Subcutaneous abdominal adipose tissue (tissue), 5 donors: ENCODE data around the gene RSPH4A.

ENCODE experiments used
- H3K27ac ChIP-seq: one replicate; pipeline ENCODE4 v1.7.0; 2013; ENCODE audit warnings: low read depth, mild to moderate bottlenecking, inconsistent platforms, low read length, moderate library complexity
- H3K27me3 ChIP-seq, 5 donors: one replicate each; pipeline ENCODE4 v1.7.0; 2013; ENCODE audit warnings: low read length in 5 of 5, inconsistent platforms in 1 of 5; ENCODE audit not compliant: control insufficient read depth in 5 of 5, insufficient read depth in 4 of 5
- H3K36me3 ChIP-seq, 5 donors: one replicate each; pipeline ENCODE4 v1.7.0; 2013; ENCODE audit warnings: low read length in 5 of 5; ENCODE audit not compliant: control insufficient read depth in 5 of 5, insufficient read depth in 5 of 5
- H3K4me1 ChIP-seq, 5 donors: one replicate each; pipeline ENCODE4 v1.7.0; 2013; ENCODE audit warnings: low read length in 5 of 5, mild to moderate bottlenecking in 3 of 5, moderate library complexity in 1 of 5; ENCODE audit not compliant: control insufficient read depth in 5 of 5, insufficient read depth in 5 of 5
- H3K4me3 ChIP-seq, 5 donors: one replicate each; pipeline ENCODE4 v1.7.0; 2013; ENCODE audit warnings: low read length in 5 of 5, low read depth in 1 of 5
- H3K9ac ChIP-seq, 5 donors: one replicate each; pipeline ENCODE4 v1.7.0; 2013; ENCODE audit warnings: low read length in 5 of 5, mild to moderate bottlenecking in 4 of 5, moderate library complexity in 3 of 5
- H3K9me3 ChIP-seq, 5 donors: one replicate each; pipeline ENCODE4 v1.7.0; 2013; ENCODE audit warnings: low read length in 5 of 5; ENCODE audit not compliant: control insufficient read depth in 5 of 5
- donor health status: healthy.
- donor health status: healthy.
- donor health status: healthy.
- donor health status: healthy.
- donor health status: healthy.

The RSPH4A gene

GRCh38 chr6:116624036-116624805 is 7.9 kb downstream of the RSPH4A start:
- no peak overlapping the region for H3K9ac ChIP-seq
- no peaks in the 10 kb centered on the region for H3K36me3 ChIP-seq
- H3K9me3 ChIP-seq, result no peaks in the 10 kb centered on the region
- H3K4me3 ChIP-seq, result no peak overlapping the region
- H3K27me3 ChIP-seq, result no peaks in the 10 kb centered on the region
- H3K27ac ChIP-seq, result no peak overlapping the region
- H3K4me1 ChIP-seq, result no peaks in the 10 kb centered on the region

DNA sequence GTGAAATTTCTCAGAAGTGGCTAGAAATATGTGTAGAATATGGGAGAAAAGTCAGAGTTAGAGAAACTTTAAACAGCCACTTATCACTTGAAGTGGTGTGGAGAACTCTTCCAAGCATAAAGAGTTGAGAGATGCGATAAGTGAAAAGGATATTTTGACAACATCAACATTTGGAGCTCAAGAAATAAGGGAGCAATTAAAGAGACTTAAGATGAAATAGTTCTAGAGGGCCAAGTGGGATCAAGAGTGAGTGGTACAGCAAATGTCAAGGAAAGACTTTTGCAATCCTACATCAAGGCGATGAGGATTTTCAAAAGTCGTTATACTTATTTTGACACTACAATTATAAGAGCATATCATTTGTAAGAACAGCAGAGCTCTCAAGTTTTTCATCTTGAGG is 9.6 kb downstream of the RSPH4A start:
- H3K27ac ChIP-seq, result no peak overlapping the region
- H3K4me1 ChIP-seq, result no peaks in the 10 kb centered on the region
- no peak overlapping the region for H3K4me3 ChIP-seq

DNA sequence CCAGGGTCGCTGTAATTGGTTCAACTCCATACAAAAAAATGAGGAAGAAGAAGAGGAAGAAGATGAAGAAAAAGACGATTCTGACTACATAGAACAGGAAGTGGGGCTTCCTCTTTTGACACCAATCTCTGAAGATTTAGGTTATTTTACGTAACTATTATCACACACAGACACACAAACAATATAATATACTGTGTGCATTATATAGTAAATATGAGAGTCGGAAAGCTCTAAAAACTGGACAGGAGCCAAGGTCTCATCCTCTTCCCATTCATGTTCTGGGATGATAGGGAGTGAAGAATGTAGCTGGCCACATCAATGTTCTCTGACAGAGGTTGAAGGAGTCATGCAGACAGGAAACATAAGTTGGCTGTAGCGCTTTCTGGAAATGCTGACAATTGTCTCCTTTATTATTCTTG is 13.3 kb downstream of the RSPH4A start:
- Histone ChIP-seq H3K27ac (no peak overlapping the region), H3K4me3 (no peak overlapping the region), H3K27me3 (no peaks in the 10 kb centered on the region), H3K4me1 (peaks cover 0 to 8% (median 0%) of the 10 kb centered on the region in 5 donors), H3K36me3 (peaks cover 5 to 13% (median 9%) of the 10 kb centered on the region in 5 donors), H3K9ac (no peak overlapping the region), H3K9me3 (no peaks in the 10 kb centered on the region)

More for the DNA sequence above, 9.6 kb downstream of the RSPH4A start:
- no peaks in the 10 kb centered on the region for H3K27me3 ChIP-seq
- no peak overlapping the region for H3K9ac ChIP-seq
- H3K36me3 ChIP-seq, result no peaks in the 10 kb centered on the region
- no peaks in the 10 kb centered on the region for H3K9me3 ChIP-seq

GRCh38 chr6:116631379-116631990 is 15.2 kb downstream of the RSPH4A start:
- H3K36me3 ChIP-seq, result peaks cover 5 to 20% (median 13%) of the 10 kb centered on the region in 5 donors
- no peak overlapping the region for H3K9ac ChIP-seq
- no peaks in the 10 kb centered on the region for H3K27me3 ChIP-seq
- H3K9me3 ChIP-seq, result no peaks in the 10 kb centered on the region
- H3K27ac ChIP-seq, result no peak overlapping the region
- no peak overlapping the region for H3K4me3 ChIP-seq
- peaks cover 0 to 8% (median 0%) of the 10 kb centered on the region in 5 donors for H3K4me1 ChIP-seq

DNA sequence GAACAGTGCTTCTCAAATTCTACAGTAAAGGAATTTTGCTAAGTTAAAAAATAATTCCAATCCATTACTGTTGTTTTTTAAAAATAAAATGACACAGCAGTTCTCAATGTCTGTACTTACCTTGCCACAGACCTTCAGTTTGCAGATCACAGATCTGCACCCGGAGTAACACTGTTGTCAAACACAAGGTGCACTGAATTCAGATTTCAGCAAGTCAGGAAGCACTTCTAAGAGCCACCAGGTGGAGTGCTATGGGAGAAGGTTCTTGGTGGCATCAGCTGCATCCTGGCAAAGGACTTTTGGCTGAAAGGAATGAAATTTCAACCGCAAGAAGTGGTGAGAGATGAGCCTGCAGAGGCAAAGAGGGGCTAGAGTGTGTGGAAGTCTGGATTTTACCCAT is 17.4 kb downstream of the RSPH4A start:
- peaks cover 5 to 20% (median 13%) of the 10 kb centered on the region in 5 donors for H3K36me3 ChIP-seq
- H3K27me3 ChIP-seq, result no peaks in the 10 kb centered on the region
- H3K27ac ChIP-seq, result no peak overlapping the region
- no peak overlapping the region for H3K4me3 ChIP-seq
- H3K9me3 ChIP-seq, result no peaks in the 10 kb centered on the region
- peaks cover 0 to 8% (median 0%) of the 10 kb centered on the region in 5 donors for H3K4me1 ChIP-seq
- H3K9ac ChIP-seq, result no peak overlapping the region

- no peak overlapping the region for H3K9ac ChIP-seq
- peaks cover 0 to 6% (median 0%) of the 10 kb centered on the region in 5 donors for H3K4me1 ChIP-seq
- H3K36me3 ChIP-seq, result peaks cover 11 to 26% (median 20%) of the 10 kb centered on the region in 5 donors
- no peak overlapping the region for H3K27ac ChIP-seq
- H3K9me3 ChIP-seq, result no peaks in the 10 kb centered on the region
- H3K4me3 ChIP-seq, result no peak overlapping the region
- H3K27me3 ChIP-seq, result no peaks in the 10 kb centered on the region
Measured at GRCh38 chr6:116648156-116648555, 31.9 kb downstream of the RSPH4A start.

GRCh38 chr6:116649129-116649528 is 32.9 kb downstream of the RSPH4A start:
- no peak overlapping the region for H3K9ac ChIP-seq
- no peak overlapping the region for H3K4me3 ChIP-seq
- no peaks in the 10 kb centered on the region for H3K9me3 ChIP-seq
- H3K27me3 ChIP-seq, result no peaks in the 10 kb centered on the region
- H3K36me3 ChIP-seq, result peaks cover 11 to 26% (median 20%) of the 10 kb centered on the region in 5 donors
- H3K27ac ChIP-seq, result no peak overlapping the region
- peaks cover 0 to 6% (median 0%) of the 10 kb centered on the region in 5 donors for H3K4me1 ChIP-seq

GRCh38 chr6:116651916-116652315 is 35.6 kb downstream of the RSPH4A start:
- no peak overlapping the region for H3K4me3 ChIP-seq
- H3K4me1 ChIP-seq, result peaks cover 0 to 6% (median 0%) of the 10 kb centered on the region in 5 donors
- no peaks in the 10 kb centered on the region for H3K9me3 ChIP-seq
- H3K27me3 ChIP-seq, result no peaks in the 10 kb centered on the region
- no peak overlapping the region for H3K9ac ChIP-seq
- H3K36me3 ChIP-seq, result peaks cover 13 to 31% (median 21%) of the 10 kb centered on the region in 5 donors
- H3K27ac ChIP-seq, result no peak overlapping the region

GRCh38 chr6:116661594-116661993 is 45.3 kb downstream of the RSPH4A start:
- H3K9ac ChIP-seq, result no peak overlapping the region
- peaks cover 0 to 12% (median 3%) of the 10 kb centered on the region in 5 donors for H3K4me1 ChIP-seq
- no peaks in the 10 kb centered on the region for H3K27me3 ChIP-seq
- peaks cover 0 to 12% (median 4%) of the 10 kb centered on the region in 5 donors for H3K36me3 ChIP-seq
- H3K27ac ChIP-seq, result no peak overlapping the region
- no peaks in the 10 kb centered on the region for H3K9me3 ChIP-seq
- H3K4me3 ChIP-seq, result no peak overlapping the region

GRCh38 chr6:116662202-116662601 is 45.9 kb downstream of the RSPH4A start:
- H3K27me3 ChIP-seq, result no peaks in the 10 kb centered on the region
- H3K27ac ChIP-seq, result no peak overlapping the region
- no peaks in the 10 kb centered on the region for H3K9me3 ChIP-seq
- H3K36me3 ChIP-seq, result peaks cover 0 to 9% (median 4%) of the 10 kb centered on the region in 5 donors
- no peak overlapping the region for H3K4me3 ChIP-seq
- H3K4me1 ChIP-seq, result peaks cover 0 to 16% (median 7%) of the 10 kb centered on the region in 5 donors
- no peak overlapping the region for H3K9ac ChIP-seq
